ENCODE measurements around the gene FGF3.
"Not testable (repeated sequence)": the region's sequence is repeated elsewhere in the genome, so short reads cannot be mapped to it uniquely, and the experiment has no call there.

GRCh38 chr11:69764918-69765317 is 54.3 kb downstream of the FGF3 start:
- not testable (repeated sequence) for TF ChIP-seq CTCF (IDR thresholded peaks at IDR 0.05; ENCODE audit: borderline replicate concordance, extremely low read depth, low read length, poor library complexity, severe bottlenecking); EZH2 (IDR thresholded peaks at IDR 0.05; ENCODE audit: borderline replicate concordance, low read depth, low read length, severe bottlenecking)
